Measurements from ENCODE around the gene FZD1.
"Not testable (repeated sequence)": the region's sequence is repeated elsewhere in the genome, so short reads cannot be mapped to it uniquely, and the experiment has no call there.

FZD1 gene

GRCh38 chr7:91299952-91300775, 35.9 kb downstream of the FZD1 start:
- no peak for DNase-seq

- DNase-seq: no peak
Measured at GRCh38 chr7:91302794-91303193, 38.6 kb downstream of the FZD1 start.

- no peak for DNase-seq
Measured at GRCh38 chr7:91306266-91306665, 42.0 kb downstream of the FZD1 start.

GRCh38 chr7:91307467-91307866, 43.2 kb downstream of the FZD1 start:
- no peak for DNase-seq

DNA sequence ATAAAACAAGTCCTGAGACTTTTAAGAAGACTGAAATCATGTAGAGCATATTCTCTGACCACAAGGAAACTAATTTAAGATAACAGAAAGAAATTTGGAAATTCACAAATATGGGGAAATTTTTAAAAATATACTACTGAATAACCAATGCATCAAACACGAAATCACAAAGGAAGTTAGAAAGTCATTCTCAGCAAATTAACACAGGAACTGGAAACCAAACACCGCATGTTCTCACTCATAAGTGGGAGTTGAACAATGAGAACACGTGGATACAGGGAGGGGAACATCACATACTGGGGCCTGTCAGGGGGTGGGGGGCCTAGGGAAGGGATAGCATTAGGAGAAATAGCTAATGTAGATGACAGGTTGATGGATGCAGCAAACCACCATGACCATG, 44.0 kb downstream of the FZD1 start:
- DNase-seq: not testable (repeated sequence)

DNA sequence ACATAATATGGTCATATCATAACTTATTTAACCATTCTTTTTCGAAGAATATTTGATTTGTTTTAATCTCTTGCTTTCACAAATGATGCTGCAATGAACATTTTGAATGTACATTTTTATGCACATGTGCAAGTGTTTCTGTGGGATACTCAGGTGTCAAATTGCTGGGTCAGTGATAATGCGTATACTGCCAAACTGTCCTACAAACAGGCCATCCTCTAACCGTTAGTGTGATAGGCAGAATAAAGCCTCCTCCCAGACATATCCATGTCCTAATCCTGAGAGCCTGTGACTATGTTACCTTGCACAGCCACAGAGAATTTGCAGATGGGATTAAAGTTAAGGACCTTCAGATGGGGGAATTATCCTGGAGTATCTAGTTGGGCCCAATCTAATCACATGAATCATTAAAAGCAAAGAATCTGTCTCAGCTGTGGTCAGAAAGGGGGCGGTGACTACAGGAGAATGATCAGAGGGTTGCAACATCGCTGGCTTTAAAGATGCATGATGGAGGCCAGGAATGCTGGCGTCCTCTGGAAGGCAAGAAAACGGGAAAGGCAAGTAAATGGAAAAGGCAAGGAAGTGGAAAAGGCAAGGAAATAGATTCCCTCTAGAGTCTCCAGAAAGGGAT, 46.7 kb downstream of the FZD1 start:
- DNase-seq: no peak

DNA sequence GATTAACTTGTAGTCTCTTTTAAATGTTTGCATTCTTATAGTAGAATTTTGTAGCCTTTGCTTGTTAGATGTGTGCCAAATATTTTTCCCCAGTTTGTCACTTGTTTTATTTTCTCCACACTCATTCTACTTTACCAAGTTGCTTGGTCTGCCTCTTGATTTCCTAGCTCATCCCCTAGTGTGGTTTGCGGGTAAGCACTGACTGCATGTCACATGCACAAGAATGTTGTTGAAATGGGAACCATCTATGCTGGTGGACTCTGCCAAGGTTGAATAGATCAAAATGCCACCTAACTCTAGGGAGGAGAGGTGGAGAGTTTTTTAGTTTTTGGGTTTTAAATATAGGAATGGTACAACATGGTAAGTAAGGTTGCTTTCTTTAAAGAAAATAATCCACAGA, 47.6 kb downstream of the FZD1 start:
- DNase-seq: no peak

DNA sequence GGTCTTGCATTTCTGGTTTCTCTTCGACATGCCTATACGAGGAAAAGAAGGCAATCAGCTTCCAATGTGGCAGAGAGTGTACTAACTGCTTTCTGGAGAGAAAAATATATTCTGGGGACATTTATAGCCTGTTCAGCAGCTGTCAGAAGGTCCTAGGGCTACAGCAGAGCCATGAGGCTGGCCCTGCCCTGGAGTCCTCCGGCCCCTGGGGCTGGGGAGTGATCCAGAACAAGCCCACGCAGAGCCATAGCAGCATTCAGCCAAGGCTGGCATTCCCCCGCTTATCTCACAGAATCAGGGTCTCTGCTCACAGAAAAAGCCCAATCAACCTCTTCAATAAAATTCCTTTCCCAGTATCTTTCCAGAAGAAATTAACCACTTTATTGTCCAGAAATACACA, 48.9 kb downstream of the FZD1 start:
- no peak for DNase-seq

GRCh38 chr7:91314591-91315323, 50.5 kb downstream of the FZD1 start:
- DNase-seq: no peak

DNA sequence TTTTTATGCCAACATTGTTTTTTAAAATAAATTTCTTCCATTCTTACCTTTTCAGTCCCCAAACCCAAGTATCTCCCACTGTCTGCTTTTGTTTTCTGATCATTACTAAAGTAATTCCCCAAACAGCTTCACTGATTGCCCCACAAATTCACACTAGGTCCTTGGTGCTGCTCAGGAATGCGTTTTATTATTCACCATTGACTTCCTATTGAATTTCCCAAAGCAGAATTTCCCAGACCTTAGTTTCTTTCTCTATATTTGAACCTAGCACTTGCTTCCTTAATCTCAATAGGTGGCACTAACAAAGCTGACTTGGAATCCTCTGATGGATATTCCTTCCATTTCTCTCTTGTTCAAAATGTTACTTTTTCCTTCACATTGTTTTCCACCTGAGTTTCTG, 52.2 kb downstream of the FZD1 start:
- DNase-seq: no peak

DNA sequence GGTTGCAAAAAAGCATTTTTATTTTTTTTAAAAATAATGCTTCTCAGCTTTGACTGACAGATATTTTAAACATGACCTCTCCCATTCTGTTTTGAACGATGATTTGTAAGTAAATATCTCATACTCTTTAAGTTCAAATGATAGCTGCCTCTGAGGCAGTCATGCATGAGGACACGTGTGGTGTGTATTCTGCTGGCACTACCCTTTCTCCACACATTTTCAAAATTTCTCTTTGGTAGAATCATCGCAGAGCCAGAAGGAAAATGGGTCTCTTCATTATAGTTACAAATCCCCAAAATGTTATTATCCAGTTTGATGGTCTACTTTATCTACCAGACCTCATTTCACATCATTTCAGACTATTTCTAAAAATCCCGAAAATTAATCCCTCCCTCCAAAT, 55.1 kb downstream of the FZD1 start:
- no peak for DNase-seq

DNA sequence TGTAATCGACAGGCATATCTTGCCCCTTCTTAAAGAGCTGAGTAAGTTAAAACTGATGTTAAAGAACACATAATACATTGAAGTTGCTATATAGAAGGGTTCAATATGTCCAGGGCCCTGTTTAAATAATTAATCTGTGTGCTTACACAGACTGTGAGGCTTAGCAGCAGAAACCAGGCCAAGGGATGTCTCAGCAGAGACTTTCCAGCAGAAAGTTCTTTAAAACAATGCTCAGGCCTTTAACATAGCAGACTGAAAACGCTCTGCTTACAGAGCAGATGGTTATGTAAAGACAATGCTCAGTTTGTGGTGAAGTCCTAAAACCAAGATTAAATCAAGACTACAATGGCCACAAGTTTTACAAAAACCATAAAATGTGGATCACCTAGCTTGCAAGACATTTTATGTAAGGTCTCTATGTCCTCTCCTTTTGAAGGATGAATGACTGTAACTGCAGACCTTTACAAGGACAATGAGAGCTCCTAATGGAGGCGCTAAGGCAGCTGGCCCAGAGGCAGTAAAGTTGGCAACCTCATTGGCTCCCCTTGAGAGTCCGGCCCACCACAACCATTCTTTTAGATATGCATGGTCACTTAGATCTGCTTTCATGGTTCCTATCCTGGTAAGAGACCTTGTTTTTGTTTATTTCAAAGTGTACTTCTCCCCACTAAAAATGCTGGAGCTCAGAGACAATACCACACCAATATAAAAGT, 56.3 kb downstream of the FZD1 start:
- DNase-seq: no peak

Measured in activated effector memory CD4-positive, alpha-beta T cell treated with Interleukin-2 at 50 U/mL for 16 hours (primary cell).